DMS53 (cell line): Measurements from ENCODE around the gene BTNL9.
"Not testable (repeated sequence)": the region's sequence is repeated elsewhere in the genome, so short reads cannot be mapped to it uniquely, and the experiment has no call there.

Experiments
- DNase-seq: peaks from one replicate; lab custom pipeline; 2025; lab: John Stamatoyannopoulos, UW

Gene BTNL9

DNA sequence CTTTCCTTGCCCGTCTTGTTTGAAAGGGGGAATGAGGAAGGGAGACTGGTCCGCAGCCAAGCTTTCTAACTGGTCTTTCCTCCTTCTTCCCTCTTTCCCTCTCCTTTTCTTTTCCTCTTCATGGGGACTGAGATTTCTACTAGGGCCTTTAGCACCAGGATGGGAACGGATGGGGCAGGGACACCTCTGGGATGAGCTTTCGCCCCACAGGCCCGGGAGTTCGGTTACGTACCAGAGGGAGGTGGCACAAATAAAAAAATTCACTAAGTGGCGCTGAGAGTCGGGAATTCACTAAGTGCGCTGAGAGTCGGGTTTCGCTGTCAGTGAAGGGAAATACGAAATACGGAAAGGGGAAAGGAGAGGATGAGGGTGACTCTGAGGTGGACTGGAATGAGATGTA is 21.6 kb downstream of the BTNL9 start:
- no peak for DNase-seq

DNA sequence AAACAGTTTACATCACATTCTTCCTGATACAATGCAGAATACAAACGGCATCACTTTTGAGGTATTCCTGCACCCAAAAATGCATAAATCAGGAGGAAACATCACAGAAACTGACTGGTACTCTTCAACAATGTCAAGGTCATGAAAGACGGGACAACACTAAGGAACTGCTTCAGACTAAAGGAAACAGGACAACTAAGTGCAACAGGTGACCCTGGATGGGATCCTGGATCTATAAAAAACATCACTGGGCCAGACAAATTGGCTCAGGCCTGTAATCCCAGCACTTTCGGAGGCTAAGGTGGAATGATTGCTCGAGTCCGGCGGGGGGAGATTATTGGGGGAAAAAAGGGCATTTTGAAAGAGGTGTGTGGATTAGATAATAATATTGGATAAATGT is 22.6 kb downstream of the BTNL9 start:
- no peak for DNase-seq

DNA sequence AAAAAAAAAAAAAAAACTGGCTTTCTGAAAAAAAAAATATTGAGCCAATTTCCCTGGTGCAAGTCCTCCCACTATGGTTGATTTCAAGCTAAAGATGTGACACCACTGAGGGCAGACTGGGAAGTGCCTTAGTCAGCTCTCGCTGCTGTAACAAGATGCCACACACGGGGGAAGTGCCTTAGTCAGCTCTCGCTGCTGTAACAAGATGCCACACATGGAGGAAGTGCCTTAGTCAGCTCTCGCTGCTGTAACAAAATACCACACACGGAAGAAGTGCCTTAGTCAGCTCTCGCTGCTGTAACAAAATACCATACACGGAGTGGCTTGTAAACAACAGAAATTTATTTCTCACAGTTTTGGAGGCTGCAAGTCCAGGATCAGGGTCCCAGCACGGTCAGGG is 23.4 kb downstream of the BTNL9 start:
- DNase-seq, result peak; percentile 6

GRCh38 chr5:181064987-181065386 is 24.9 kb downstream of the BTNL9 start:
- DNase-seq, result no peak

- DNase-seq, result no peak
Observed at GRCh38 chr5:181069767-181070491, 29.9 kb downstream of the BTNL9 start.

DNA sequence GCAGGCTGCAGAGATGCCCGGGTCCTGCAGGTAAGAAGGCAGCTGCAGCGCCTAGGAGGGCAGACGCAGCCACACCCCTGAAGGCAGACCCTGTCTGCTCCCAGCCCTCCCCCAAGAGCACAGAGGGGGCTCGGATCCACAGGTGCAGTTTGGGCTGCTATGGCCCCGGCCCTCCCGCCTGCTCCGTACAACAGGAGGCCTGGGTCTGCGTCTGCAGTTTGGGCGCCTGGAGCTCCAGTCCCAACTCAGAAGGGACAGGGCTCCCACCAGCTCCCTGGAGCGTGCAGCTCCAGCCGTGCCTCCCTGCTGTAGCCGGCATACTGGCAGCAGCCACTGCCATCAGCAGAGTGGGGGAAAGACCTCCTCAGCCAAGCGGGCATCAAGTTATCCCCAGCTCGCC is 30.5 kb downstream of the BTNL9 start:
- no peak for DNase-seq

GRCh38 chr5:181071257-181071656 is 31.2 kb downstream of the BTNL9 start:
- no peak for DNase-seq

DNA sequence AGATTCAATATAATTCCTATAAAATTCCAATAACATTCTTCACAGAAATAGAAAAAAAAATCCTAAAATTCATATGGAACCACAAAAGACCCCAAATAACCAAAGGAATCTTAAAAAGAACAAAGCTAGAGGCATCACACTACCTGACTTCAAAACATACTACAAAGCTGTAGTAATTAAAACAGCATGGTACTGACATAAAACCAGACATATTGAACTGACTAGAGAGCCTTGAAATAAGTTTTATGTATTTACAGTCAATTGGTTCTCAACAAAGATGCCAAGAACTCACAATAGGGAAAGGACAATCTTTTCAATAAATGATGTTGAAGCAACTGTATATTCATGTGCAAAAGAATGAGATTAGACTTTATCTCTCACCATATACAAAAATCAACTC is 36.9 kb downstream of the BTNL9 start:
- DNase-seq, result no peak

DNA sequence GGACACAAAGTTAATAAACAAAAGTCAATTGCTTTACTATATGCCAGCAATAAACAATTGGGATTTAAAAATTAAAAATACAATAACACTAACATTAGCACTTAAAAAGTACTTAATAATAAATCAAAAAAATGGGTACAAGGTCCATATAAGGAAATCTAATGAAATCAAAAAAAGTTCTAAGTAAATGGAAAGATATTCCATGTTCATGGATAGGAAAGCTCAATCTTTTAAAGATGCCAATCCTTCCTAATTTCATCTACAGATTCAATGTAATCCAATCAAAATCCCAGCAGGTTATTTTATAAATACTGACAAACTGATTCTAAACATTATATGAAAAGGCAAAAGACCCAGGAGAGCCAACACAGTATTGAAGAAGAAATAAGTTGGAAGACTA is 41.9 kb downstream of the BTNL9 start:
- DNase-seq, result no peak

GRCh38 chr5:181084621-181085195 is 44.6 kb downstream of the BTNL9 start:
- DNase-seq, result no peak

DNA sequence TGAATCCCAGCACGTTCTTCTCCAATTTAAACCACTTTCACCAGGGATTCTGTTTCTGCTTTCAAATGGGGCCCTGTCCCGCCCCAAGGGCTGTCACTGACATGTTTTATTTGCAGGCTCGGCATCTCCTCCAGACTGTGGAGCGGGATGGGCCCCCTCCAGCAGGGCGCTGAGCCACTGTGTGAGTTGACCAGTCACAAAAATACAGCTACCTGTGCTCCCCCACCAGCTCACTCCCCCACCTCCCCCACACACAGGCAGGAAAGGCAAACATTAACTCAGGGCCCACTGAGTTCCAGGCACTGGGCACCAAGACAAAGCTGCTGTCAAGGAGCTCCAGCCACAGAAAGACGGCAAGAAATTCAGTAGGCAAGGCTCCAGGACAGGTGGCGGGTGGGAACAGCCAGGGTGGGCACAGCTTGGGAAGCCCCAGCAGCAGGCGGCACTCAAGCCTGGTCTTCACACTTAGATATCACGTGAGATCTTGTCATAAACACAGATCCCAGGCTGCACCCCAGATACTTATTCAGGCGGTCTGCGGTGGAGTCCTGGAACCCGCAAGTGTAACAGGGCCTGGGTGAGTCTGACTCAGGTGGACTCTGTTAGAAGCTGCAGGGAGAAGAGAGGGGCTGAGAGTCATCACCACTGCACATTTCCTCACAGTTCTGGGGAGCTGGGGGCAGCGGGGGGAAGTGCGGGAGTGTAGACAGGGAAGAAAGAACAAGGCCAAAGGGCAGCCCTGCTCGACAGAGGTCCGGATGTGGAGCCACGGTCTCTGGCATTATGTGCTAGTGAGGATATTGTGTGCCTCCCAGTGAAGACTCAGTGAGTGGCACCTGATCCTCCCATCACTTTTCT is 46.2 kb downstream of the BTNL9 start:
- no peak for DNase-seq

DNA sequence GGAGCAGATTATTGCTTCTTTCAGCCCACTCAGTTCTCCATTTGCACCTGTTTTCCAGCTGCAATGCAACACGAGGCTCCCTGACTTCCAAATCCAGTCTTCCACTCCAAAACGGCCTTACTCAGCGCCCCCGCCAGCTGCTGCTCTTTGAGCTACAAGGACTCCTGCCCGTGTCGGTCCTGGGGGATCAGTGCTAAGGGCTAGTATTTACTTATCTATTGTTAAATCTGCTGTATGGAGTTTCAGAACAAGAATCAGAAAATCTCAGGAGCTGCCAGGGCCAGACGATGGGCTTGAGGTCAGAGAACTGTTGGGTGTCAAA is 46.8 kb downstream of the BTNL9 start:
- no peak for DNase-seq

DNA sequence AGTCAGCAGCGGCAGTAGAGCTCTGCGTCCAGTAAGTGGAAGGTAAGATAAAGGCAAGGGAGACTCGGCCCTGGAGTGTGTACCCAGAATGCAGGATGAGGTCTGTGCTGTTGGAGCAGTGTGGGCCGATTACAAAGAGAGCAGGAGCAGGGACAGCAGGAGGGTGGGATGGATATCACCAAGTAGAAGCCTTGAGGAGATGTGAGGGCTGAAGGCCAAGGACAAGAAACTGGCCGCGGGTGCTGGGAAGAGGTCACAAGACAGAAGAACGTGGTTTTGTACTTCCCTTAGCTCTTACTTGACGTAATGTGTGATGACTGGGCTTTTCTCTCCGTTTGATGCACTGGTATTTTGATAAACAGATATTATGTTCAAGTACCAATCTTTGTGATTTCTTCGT is 47.2 kb downstream of the BTNL9 start:
- DNase-seq, result no peak

DNA sequence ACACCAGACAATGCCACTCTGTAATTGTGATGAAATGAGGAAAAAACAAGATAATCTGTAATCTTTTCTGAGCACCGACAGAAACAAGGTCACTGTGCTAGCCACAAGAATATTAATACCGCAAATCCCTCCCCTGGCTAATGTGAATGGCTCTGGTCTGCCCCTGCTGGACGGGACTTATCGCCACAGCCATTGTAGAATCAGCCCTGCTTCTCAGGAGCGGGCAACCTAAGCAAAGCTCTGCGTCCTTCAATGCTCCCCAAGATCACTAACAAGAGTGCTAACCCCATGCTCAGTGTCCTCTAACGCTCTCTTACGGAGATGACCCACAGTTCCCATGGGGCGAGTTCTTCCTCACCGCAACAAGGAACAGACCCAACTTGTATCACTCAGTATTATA is 48.2 kb downstream of the BTNL9 start:
- DNase-seq, result peak; percentile 36

DNA sequence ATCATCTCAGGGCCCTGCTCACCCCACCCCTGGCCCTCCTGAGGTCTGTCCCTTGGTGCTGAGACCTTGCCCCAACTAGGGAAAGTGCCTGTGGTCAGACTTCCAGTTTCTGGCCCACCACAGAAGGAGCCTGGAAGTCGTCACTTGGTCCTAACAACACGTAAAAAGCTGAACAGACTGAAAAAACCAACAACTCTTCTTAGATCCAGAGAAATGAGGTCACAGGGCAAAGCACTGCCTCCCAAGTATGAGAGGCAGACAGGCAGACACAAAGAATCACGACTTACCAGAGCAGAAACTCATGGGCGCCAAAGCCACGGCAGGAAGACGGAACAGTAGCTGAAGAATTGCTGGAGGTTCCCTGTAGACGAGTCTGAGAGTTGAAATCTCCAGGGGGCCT is 52.4 kb downstream of the BTNL9 start:
- no peak for DNase-seq

- not testable (repeated sequence) for DNase-seq
Observed at GRCh38 chr5:181095162-181095561, 55.1 kb downstream of the BTNL9 start.

DNA sequence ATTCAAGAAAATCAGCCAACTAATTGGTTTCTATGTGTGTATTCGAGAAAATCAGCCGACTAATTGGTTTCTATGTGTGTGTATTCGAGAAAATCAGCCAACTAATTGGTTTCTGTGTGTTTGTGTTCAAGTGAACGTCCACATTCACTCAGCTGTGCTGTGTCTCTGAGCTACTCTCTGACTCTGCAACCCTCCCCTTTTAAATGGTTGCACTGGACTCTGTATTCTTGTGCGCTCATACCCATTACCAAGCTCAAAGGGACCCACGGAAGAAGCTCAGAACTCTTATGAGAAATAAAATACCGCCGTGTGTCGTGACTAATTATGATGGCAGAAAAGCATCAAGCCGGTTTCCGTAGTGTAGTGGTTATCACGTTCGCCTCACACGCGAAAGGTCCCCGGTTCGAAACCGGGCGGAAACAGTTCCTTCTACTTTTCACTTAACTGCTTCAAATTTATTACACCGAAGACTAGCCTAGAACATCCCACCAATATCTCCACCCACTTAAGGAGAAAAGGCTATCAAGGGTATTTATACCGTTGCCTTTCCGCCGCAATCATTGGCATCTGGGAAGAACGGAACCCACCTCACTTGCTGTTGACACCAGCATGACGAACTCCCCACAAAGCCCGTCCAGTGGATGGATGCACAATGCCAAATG is 56.8 kb downstream of the BTNL9 start:
- DNase-seq, result not testable (repeated sequence)

DNA sequence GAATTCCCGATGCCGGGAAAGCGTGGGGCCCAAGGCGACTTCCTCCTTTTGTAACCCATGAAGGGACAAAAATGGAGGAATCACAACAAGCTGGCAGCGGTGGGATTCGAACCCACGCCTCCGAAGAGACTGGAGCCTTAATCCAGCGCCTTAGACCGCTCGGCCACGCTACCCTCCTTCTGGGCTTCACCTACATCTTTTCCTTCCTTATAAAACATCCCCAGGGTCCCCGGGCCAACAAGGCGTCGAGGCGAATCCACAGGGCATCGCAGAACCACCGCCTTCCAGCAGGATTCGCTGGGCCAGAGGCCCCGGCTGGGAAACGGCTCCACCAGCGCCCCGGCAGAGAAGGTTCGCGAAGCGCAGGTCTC is 57.3 kb downstream of the BTNL9 start:
- not testable (repeated sequence) for DNase-seq

DNA sequence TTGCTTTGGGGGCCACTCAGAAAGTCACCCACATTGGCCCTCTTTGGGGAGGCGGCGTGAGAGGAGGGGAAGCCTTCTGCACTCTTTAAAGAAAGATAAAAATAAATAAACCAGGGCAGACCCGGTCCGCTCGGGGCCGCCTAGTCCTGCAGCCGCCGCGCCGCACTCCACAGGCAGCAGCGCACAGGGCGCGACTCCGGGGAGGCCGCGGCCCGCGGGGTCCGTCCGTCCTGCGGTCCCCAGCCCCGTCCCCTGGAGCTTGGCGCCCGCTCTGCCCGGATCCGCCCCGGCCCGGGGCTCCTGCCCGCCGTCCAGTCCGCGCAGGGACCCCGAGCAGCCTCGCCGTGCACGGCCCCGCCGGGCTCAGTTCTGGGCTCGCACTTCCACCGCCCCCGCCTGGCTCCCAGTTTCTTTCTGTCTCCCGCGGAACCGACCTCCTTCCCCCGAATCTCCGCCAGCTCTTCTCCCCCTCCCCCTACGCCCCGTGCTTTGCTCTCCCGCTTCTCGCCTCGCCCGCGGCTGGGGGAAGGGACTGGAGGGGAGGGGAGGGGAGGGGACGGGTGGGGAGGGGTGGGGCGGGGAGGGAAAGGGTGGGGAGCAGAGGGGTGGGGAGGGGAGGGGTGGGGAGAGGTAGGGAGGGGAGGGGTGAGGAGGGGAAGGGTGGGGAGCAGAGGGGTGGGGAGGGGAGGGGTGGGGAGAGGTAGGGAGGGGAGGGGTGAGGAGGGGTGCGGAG is 57.9 kb downstream of the BTNL9 start:
- DNase-seq, result not testable (repeated sequence)

GRCh38 chr5:181098762-181099601 is 58.9 kb downstream of the BTNL9 start:
- peak; percentile 28 for DNase-seq

- peak; percentile 28 for DNase-seq
Observed at GRCh38 chr5:181099602-181100086, 59.6 kb downstream of the BTNL9 start.
